ENCODE data around the gene KMT2D.

The KMT2D gene, protein sequence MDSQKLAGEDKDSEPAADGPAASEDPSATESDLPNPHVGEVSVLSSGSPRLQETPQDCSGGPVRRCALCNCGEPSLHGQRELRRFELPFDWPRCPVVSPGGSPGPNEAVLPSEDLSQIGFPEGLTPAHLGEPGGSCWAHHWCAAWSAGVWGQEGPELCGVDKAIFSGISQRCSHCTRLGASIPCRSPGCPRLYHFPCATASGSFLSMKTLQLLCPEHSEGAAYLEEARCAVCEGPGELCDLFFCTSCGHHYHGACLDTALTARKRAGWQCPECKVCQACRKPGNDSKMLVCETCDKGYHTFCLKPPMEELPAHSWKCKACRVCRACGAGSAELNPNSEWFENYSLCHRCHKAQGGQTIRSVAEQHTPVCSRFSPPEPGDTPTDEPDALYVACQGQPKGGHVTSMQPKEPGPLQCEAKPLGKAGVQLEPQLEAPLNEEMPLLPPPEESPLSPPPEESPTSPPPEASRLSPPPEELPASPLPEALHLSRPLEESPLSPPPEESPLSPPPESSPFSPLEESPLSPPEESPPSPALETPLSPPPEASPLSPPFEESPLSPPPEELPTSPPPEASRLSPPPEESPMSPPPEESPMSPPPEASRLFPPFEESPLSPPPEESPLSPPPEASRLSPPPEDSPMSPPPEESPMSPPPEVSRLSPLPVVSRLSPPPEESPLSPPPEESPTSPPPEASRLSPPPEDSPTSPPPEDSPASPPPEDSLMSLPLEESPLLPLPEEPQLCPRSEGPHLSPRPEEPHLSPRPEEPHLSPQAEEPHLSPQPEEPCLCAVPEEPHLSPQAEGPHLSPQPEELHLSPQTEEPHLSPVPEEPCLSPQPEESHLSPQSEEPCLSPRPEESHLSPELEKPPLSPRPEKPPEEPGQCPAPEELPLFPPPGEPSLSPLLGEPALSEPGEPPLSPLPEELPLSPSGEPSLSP (N-terminal part only)

GRCh38 chr12:49060237-49061156 lies at the start of gene KMT2D:
Gene KMT2D (minus strand): TSS chr12:49060794. CDS start chr12:49055324, 5,470 bp downstream.
- DNase-seq = peak; percentile 95

GRCh38 chr12:49109641-49110463 lies 49.3 kb upstream of the KMT2D start:
- DNase-seq = peak; percentile 68

DNA sequence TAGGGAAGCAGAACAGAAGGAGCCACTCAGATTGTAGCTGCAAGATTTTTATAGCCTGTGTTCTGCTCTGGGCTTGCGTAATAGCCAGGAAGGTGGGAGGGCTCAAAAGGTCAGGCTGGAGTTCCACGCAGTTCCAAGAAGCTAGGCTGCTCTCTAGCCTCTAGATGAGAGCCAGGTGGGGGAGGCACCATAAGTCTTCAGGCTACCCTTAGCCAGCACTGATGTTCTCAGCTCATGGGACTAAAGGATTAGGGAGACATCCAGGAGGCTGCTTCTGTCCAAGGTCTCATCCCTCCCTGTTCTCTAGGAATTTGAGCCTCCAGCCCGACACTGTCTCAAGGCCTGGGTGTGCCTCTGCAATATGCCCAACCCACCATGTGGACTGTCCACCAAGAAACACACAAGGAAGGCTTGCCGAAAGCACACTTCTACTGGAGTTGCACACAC lies 48.4 kb upstream of the KMT2D start:
- no peak for DNase-seq

- DNase-seq = no peak
These were observed 45.0 kb upstream of the KMT2D start for GRCh38 chr12:49105504-49106084.

DNA sequence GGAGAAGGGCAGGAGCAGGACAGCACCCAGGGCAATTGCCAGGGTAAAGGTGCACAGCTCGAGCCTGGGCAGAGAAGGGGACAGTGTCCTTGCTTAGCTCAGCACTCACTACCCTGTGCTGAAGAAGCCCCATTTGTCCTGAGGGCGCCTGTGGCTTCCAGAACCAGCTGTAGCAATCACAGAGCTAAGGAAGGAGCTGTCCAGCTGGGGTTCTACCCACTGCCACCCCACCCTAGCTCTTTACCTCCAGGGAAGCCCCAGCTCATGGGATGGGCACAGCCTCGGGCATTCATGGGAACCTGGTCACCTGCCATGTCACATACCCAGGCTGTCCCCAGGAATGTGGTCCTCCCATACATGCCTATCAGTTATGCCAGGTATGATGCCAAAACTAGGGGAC lies 44.2 kb upstream of the KMT2D start:
- no peak for DNase-seq

- DNase-seq = no peak
These were observed 39.8 kb upstream of the KMT2D start for GRCh38 chr12:49100380-49100779.

DNA sequence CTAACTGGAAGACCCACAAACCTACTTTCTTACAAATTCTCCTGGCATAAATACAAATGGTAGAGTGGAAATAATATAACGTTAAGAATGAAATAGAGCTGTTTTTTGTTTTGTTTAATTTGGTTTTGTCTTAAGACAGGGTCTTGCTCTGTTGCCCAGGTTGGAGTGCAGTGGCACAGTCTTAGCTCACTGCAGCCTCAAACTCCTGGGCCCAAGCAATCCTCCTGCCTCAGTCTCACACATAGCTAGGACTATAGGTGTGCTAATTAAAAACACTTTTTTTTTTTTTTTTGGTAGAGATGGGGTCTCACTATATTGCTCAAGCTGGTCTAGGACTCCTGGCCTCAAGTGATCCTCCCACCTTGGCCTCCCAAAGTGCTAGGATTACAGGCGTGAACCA lies 38.1 kb upstream of the KMT2D start:
- no peak for DNase-seq

DNA sequence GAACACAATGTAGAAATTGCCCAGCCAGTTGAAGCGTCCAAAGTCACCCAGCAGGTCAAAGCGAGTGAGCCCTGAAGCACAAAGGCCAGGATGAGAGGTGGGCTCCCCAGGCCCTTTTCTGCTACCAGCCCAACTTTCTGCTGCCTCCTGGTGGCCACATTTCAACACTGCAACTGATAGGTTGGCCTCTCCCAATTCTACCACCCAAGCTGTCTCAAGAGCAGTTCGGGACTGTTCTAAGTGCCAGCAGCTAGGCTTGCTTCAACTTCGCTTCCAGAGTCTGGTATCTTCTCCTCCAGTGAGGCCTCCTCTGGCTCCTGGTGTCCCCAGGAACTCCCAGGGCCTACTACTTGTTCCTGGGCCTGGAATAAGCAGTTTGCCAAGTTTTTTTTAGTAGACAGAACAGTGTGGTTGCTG lies 37.4 kb upstream of the KMT2D start:
- no peak for DNase-seq

- no peak for DNase-seq
These were observed 36.8 kb upstream of the KMT2D start for GRCh38 chr12:49097381-49097780.

DNA sequence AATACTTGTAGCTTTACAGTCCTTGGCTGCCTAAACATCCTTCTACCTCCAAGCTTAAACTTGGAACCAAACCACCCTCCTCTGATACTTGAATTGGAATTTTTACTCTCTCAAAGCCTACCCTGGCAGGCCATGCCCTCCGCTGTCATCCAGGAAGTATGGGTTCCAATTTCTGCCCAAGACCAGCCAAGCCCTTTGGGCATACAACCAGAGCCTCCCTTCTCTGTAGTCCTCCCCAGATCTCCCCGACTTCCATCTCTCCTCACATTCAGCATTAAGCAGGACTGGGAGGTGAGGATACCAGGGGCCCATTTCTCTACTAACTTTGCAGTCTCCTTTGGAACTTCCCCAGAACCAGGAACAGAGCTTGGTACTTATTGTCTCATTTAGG lies 34.4 kb upstream of the KMT2D start:
- DNase-seq = no peak

- DNase-seq = peak; percentile 64
These were observed 33.8 kb upstream of the KMT2D start, which contains the start of gene DHH for GRCh38 chr12:49094160-49094974. Gene DHH (minus strand): TSS chr12:49094801. CDS start chr12:49094512, 289 bp downstream.

DNA sequence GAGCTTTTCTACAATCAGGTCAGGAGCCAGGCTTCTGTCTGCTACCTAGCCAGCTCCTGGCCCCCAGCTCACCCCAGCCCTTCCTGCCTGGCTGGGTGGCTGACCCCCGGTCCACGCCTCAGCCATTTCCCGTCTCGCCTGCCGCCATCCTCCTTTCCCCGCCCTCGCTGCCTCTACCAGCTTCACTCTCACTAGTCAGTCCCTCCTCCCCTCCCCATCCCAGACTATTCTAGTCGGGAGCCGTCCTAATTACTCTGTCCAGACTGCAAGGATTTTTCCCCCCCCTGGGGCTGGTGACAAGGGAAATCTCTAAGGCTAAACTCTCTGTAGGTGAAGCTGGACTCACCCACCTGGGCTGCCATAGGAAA lies 33.2 kb upstream of the KMT2D start:
- DNase-seq = no peak

- no peak for DNase-seq
These were observed 32.3 kb upstream of the KMT2D start for GRCh38 chr12:49092816-49093406.

GRCh38 chr12:49092086-49092815 lies 31.7 kb upstream of the KMT2D start:
- DNase-seq = peak; percentile 62

GRCh38 chr12:49091836-49092085 lies 31.2 kb upstream of the KMT2D start:
- DNase-seq = no peak

GRCh38 chr12:49091056-49091835 lies 30.7 kb upstream of the KMT2D start:
- no peak for DNase-seq

GRCh38 chr12:49089821-49090773 lies 29.5 kb upstream of the KMT2D start:
- DNase-seq = peak; percentile 78
